ENCODE data around the gene CCDC196. TPM values are rescaled to one million over a fixed set of nuclear protein-coding genes. Genes with fewer than 3 reads are reported as not detected.
"Not testable (repeated sequence)": the region's sequence is repeated elsewhere in the genome, so short reads cannot be mapped to it uniquely, and the experiment has no call there.

CCDC196 gene
- total and polyA plus RNA-seq, 7 donors = 0.54 to 1.2 TPM; not detected in 5

- Histone ChIP-seq H3K27ac (no peak overlapping the region), H3K27me3 (no peaks in the 10 kb centered on the region), H3K9me3 (no peaks in the 10 kb centered on the region), H3K4me3 (no peak overlapping the region), H3K36me3 (no peaks in the 10 kb centered on the region), H3K4me1 (peaks cover 0 to 13% (median 8%) of the 10 kb centered on the region in 4 donors)
- intact Hi-C loops (cut with DNase I) = no loop called here
- 39 to 75% methylated on average over 2 of the region's 2 CpGs for WGBS, 2 donors
- TF ChIP-seq POLR2A (IDR thresholded peaks at IDR 0.05) = no peak
- no peak for TF ChIP-seq CTCF (IDR thresholded peaks at IDR 0.05)
- TF ChIP-seq EP300 (IDR thresholded peaks at IDR 0.05) = no peak
- no peak for TF ChIP-seq POLR2AphosphoS5 (IDR thresholded peaks at IDR 0.05)
- DNase-seq = no peak
Measured at GRCh38 chr14:66543996-66544395, 57.8 kb downstream of the CCDC196 start.

- H3K27me3 ChIP-seq; H3K4me3 ChIP-seq; DNase-seq; H3K36me3 ChIP-seq; H3K9me3 ChIP-seq; H3K27ac ChIP-seq; intact Hi-C loops (cut with DNase I); H3K4me1 ChIP-seq: not testable (repeated sequence)
- 96% methylated on average over 23 to 25 of the region's 32 CpGs for WGBS, 2 donors
Measured at GRCh38 chr14:66545191-66545590, 59.0 kb downstream of the CCDC196 start.

DNA sequence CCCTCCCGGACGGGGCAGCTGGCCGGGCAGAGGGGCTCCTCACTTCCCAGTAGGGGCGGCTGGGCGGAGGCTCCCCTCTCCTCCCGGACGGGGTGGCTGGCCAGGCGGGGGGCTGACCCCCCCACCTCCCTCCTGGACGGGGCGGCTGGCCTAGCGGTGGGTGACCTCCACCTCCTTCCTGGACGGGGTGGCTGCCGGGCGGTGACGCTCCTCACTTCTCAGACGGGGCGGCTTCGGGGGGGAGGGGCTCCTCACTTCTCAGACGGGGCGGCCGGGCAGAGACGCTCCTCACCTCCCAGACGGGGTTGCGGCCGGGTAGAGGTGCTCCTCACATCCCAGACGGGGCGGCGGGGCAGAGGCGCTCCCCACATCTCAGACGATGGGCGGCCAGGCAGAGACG, 59.6 kb downstream of the CCDC196 start:
- 94 to 95% methylated on average over 30 to 31 of the region's 32 CpGs for whole genome bisulfite sequencing, 2 donors
- H3K27ac ChIP-seq; DNase-seq; H3K9me3 ChIP-seq; intact Hi-C loops (cut with DNase I); H3K27me3 ChIP-seq; H3K4me1 ChIP-seq; H3K4me3 ChIP-seq; H3K36me3 ChIP-seq: not testable (repeated sequence)

Other genes with a start within 250 kb of the CCDC196 start
- 10 to 100 TPM; 13.4 to 20.3 (median 14.9) TPM for gene GPHN, start 21.8 kb downstream of the CCDC196 start, total RNA-seq
- gene GPHN, start 21.8 kb downstream of the CCDC196 start, polyA plus RNA-seq = 10 to 100 TPM in 2 of 3 donors, 1 to 10 TPM in 1; 5.4 to 17.3 (median 10.2) TPM